Inferior parietal cortex (tissue), 1 donor: ENCODE data around the gene VRK2.
"Not testable (repeated sequence)": the region's sequence is repeated elsewhere in the genome, so short reads cannot be mapped to it uniquely, and the experiment has no call there.

ENCODE experiments used
- DNase-seq: peaks from one replicate; pipeline ENCODE4 v3.0.0-alpha.2; 2016; ENCODE audit errors: extremely low spot score

The VRK2 gene

DNA sequence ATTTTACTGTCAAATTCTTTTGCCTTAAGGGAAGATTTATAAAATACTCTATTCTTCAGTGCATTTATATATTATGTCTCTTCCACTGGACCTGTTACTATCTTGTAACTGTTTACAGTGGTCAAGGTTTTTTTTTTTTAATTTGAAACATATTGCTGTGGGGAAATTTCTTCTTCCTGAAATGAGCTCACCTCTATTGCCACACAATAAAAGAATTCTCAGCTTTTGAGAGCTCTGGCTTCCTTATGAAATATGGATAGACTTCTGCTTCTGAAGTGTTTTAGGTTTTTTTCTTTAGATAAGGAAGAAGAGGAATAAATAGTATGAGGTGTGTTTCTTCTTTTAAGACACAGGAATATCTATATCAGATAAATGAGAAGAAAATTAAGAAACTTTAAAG is 7.7 kb downstream of the VRK2 start:
- no peak for DNase-seq

- no peak for DNase-seq
Measured at GRCh38 chr2:58055033-58055786, 8.6 kb downstream of the VRK2 start.

DNA sequence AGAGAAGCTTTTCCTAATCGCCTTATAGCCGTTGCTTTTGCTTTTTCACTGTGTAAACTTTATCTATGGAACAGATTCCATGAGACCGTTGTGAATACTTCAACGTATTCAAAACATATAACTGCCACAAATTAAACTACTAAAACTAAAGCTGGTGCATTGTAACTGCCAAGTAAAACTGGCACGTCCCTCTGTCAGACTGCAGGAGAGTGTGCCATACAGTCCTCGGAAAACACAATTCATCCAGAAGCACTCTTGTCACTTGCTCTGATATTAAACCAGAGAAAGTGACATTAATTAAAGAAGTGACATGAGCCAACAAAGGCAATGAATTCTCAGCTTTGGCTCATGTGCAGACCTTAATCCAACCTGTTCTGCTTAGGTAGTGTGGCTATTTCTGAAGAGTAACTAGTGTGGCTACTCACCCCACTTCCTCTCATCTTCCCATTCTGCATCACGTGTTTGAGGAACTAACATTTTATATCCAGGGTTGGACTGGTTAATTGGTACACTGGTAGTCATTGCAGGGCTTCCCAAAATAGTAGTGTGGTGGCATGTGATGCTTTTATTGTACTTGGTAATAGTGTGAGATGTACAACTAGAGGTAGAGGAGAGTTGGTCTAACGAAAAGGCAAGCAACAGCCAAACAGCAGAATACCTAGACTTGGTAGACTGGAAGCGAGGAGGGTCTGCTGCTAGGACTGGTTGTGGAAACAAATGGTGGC is 9.7 kb downstream of the VRK2 start:
- DNase-seq = no peak

DNA sequence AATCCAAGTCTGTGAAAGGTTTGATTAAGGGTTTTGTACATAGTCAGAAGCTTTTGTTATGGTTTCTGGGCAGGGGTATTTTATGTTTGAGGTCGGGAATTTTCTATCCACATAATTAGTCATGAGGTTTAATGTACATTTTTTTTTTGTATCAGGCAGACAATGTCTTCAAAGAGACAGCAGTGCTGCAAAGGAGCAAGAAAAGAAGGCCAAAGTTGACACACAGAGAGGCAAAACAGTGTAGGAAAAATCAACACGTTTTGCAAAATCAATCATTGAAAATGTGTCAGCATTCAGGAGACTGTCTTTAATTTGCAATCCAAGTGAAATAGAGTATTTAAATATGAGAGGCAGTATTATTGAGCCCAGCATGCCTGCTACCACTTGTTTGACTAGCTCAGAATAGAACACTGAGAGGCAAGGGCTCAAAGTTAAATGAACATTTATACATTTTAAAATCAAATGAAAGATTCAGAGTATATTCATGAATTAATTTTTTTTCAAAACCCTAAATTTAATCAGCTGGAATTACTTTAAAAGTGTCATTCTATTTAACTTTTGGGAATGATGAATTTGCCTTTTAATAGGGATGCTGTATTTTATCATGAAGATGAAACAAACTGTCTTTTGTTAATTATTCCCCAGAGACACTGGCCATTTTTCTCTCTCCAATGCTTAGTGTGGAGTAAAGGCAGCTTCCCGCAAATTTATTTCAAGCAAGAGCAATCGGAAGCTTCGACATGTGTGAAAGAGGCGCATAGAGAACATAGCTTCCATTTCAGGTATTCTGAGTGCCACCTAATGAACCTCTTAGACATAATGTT is 11.3 kb downstream of the VRK2 start:
- peak; percentile 46 for DNase-seq

DNA sequence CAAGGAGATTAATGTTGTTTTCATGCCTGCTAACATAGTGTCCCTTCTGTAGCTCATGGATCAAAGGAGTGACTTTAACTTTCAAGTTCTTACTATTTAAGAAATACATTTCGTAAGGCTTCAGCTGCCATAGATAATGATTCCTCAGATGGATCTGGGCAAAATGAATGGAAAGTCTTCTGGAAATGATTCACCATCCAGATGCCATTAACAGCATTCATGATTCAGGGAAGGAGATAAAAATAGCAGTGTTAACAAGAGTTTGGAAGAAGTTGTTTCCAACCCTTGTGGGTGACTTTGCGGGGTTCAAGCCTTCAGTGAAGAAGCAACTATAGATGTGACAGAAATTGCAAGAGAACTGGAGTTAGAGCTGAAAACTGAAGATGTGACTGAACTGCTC is 17.0 kb downstream of the VRK2 start:
- DNase-seq = no peak

- no peak for DNase-seq
Measured at GRCh38 chr2:58064086-58064485, 17.5 kb downstream of the VRK2 start.

DNA sequence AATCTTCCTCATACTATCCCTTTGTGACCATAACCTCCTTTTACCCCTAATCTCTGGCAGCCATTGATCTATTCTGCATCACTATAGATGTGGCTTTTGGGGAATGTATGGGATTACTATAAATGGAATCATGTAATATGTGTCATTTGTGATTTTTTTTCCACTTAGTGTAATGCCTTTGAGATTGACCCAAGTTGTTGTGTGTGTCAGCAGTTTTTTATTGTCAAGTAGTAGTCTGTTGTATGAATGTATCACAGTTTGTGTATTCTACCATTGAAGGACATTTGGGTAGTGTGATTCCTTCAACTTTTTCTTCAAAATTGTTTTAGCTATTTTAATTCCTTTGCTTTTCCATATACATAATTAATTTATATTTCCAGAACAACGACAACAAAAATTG is 18.6 kb downstream of the VRK2 start:
- DNase-seq = no peak

- no peak for DNase-seq
Measured at GRCh38 chr2:58067001-58067400, 20.4 kb downstream of the VRK2 start.

- DNase-seq = no peak
Measured at GRCh38 chr2:58070765-58071164, 24.2 kb downstream of the VRK2 start.

GRCh38 chr2:58072102-58072501 is 25.5 kb downstream of the VRK2 start:
- no peak for DNase-seq

- no peak for DNase-seq
Measured at GRCh38 chr2:58073008-58073407, 26.4 kb downstream of the VRK2 start.

GRCh38 chr2:58073751-58074150 is 27.1 kb downstream of the VRK2 start:
- DNase-seq = no peak

- DNase-seq = no peak
Measured at GRCh38 chr2:58081000-58081399, 34.4 kb downstream of the VRK2 start.

DNA sequence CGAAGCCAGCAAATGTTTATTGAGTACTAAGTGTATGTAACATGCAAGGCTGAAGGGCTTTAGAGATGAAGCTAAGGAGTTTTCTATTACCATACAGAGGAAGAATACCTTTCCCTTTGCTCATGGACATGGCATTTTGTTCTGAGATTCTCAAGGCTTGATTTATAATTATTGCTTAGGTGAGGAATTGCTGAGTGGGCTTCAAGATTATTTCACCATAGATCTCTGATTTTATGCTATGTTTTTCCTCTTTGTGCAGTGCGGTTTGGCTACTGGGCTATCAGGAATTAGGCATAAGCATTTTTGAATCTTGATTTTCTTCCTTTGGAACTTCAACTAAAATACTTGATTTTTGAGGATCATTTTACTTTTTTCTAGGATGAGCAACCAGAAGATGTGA is 42.5 kb downstream of the VRK2 start:
- no peak for DNase-seq

- not testable (repeated sequence) for DNase-seq
Measured at GRCh38 chr2:58092772-58093171, 46.2 kb downstream of the VRK2 start.

DNA sequence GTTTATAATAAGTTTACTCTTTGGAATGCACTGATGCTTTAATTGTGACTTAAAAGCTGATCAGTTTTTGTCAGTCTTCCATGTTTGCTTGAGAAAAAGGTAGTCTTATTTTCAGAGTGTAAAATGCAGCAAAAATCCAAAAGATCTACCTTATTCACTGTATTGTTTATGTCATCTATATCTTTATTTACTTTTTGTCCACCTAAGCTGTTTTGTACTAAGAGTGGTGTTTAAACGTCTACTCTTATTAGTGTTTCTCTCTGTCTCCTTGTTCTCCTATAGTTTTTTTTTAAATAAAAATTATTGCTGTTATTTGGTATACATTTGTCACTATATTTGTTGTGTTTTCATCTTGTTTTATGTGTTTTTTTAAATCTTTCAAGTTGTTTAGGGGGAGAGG is 50.4 kb downstream of the VRK2 start:
- DNase-seq = no peak

DNA sequence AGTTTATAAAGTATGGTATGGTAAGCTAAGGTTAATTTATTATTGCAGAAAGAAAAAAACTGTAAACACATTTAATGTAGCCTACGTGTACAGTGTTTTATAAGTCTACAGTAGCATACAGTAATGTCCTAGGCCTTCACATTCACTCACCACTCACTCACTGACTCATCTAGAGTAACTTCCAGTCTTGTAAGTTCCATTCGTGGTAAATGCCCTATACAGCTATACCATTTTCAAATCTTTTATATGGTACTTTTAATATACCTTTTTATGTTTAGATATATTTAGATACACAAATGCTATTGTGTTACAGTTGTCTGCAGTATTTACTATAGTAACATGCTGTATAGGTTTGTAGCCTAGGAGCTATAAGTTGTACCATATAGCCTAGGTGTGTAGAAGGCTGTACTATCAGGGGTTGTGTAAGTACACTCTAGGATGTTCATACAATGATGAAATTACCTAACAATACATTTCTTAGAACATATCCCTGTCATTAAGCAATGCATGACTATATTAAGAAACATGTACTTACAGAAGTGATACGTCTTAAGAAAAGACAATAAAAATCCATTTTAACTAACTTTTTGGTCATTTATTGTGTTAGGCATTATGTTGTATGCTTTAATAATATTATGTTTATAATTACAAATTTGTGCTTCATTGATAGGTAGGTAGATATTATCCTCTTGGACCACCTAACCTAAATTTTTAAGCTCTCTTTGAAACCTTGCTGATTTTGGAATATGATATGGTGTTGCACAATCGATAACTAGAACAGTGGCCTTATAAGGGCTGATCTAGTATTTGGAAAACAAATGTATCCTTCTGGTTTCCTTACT is 51.9 kb downstream of the VRK2 start:
- no peak for DNase-seq

GRCh38 chr2:58099096-58099769 is 52.6 kb downstream of the VRK2 start:
- no peak for DNase-seq

DNA sequence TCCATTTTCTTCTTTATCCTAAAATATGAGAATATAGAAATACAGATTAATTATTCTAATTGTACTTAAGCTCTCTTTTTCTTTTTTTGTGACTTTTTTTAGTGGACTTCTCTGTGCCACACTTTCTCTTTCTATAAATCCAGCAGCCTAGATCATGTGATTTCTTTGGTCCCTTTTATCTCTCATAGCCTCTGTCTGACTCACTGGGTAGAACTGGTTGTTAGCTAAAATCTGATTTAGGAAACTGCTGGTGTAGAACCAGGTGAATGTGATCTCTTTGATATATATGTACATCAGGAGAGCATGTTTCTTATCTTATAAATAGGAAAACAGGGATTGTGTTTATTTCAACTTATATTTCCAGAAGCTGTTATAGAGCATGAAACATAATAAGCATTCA is 54.9 kb downstream of the VRK2 start:
- DNase-seq = no peak

GRCh38 chr2:58106896-58107295 is 60.3 kb downstream of the VRK2 start:
- no peak for DNase-seq
